MM.1S (cell line): ENCODE results near the gene UBE3B.

Experiments
- CTCF ChIP-seq: fragments of 300-600 bp; sonication (generic); IDR thresholded peaks from 2 replicates; pipeline ENCODE4 v1.5.1; 2016; ENCODE audit warnings: antibody characterized with exemption, low read length, mixed read lengths
- EZH2phosphoT487 ChIP-seq: fragments of 300-600 bp; sonication (generic); IDR thresholded peaks from 2 replicates; pipeline ENCODE4 v1.6.1; 2018; ENCODE audit warnings: antibody characterized with exemption, low read length

GRCh38 chr12:109547286-109547685 lies 69.9 kb downstream of the UBE3B start:
- no peak for TF ChIP-seq CTCF
- TF ChIP-seq EZH2phosphoT487 = no peak
